Activated CD8-positive, alpha-beta T cell treated with anti-CD3 and anti-CD28 coated beads for 36 hours (primary cell): ENCODE results near the gene IL10RB. TPM values are rescaled to one million over a fixed set of nuclear protein-coding genes. Genes with fewer than 3 reads are reported as not detected.
A peak's percentile ranks its signal among the peaks of the same experiment; 100 is the strongest.

ENCODE experiments used
- ATAC-seq: fragments of 200-7000 bp; cut with Tn5 transposase; one replicate; pipeline ENCODE4 v1.10.0; 2021; ENCODE audit warnings: mild to moderate bottlenecking, moderate library complexity
- CTCF ChIA-PET: fragments of 350-600 bp; sonication (Branson Sonifier 250); formaldehyde crosslinking; loops from one replicate; lab custom pipeline; 2021; ENCODE audit warnings: antibody characterized with exemption; lab: Charles Lee
- POLR2A ChIA-PET: fragments of 350-600 bp; sonication (Branson Sonifier 250); formaldehyde crosslinking; loops from one replicate; lab custom pipeline; 2021; ENCODE audit warnings: antibody characterized with exemption; lab: Charles Lee
- DNase-seq: peaks from one replicate; pipeline ENCODE4 v3.0.0-alpha.2; 2020
- H3K27ac Mint-ChIP-seq: one replicate; pipeline ENCODE4 v1.8.0; 2021; ENCODE audit warnings: mild to moderate bottlenecking, mixed read lengths
- H3K27me3 Mint-ChIP-seq: one replicate; pipeline ENCODE4 v1.8.0; 2021; ENCODE audit warnings: mixed read lengths
- H3K36me3 Mint-ChIP-seq: one replicate; pipeline ENCODE4 v1.8.0; 2021; ENCODE audit warnings: low read depth, mixed read lengths
- H3K4me1 Mint-ChIP-seq: one replicate; pipeline ENCODE4 v1.8.0; 2021; ENCODE audit warnings: low read depth, mixed read lengths
- H3K4me3 Mint-ChIP-seq: one replicate; pipeline ENCODE4 v1.8.0; 2021; ENCODE audit warnings: mild to moderate bottlenecking, moderate library complexity, mixed read lengths
- H3K9me3 Mint-ChIP-seq: one replicate; pipeline ENCODE4 v1.8.0; 2021; ENCODE audit warnings: mixed read lengths
- CTCF ChIP-seq: fragments of 200-600 bp; IDR thresholded peaks from one replicate; pipeline ENCODE4 v1.8.0; 2022; ENCODE audit warnings: antibody characterized with exemption, mild to moderate bottlenecking
- intact Hi-C: fragments of 100-400 bp; cut with micrococcal nuclease; formaldehyde crosslinking; loops from one replicate; pipeline ENCODE4 v1.10.0; 2022
- total RNA-seq, 2 experiments: library from RNA; stranded (reverse); gene quantifications; one replicate each; pipeline ENCODE4 v1.2.3, GENCODE V29; 2021

Gene IL10RB
- total RNA-seq, 2 experiments from 2014 or later: 25.0 to 30.5 TPM

GRCh38 chr21:33293136-33293535, 27.0 kb downstream of the IL10RB start:
- Mint-ChIP-seq H3K27ac (peak overlapping the region; percentile 30), H3K4me1 (peaks cover 23% of the 10 kb centered on the region), H3K9me3 (no peaks in the 10 kb centered on the region), H3K4me3 (no peak overlapping the region), H3K27me3 (no peaks in the 10 kb centered on the region), H3K36me3 (peaks cover 23% of the 10 kb centered on the region)
- intact Hi-C loops: loop anchor here (2.0 kb wide), 1 partner anchor 24 kb away; no protein-coding TSS in a partner anchor
- ChIA-PET POLR2A (no interaction called here), CTCF (interaction anchor here (1.0 to 2.6 kb wide), 4 partner anchors 82 to 152 kb away, joined by 3 to 11 read pairs (median 4); no protein-coding TSS in a partner anchor)
- DNase-seq: no peak
- TF ChIP-seq CTCF: no peak
- no peak for ATAC-seq

- ChIA-PET CTCF (interaction anchor here (1.0 to 2.6 kb wide), 7 partner anchors 9 to 151 kb away, joined by 3 to 11 read pairs (median 3); no protein-coding TSS in a partner anchor), POLR2A (interaction anchor here (1.0 to 1.1 kb wide), 3 partner anchors 15 to 38 kb away, joined by 3 read pairs; no protein-coding TSS in a partner anchor)
- intact Hi-C loops: loop anchor here (2.0 kb wide), 1 partner anchor 25 kb away; no protein-coding TSS in a partner anchor
- Mint-ChIP-seq H3K36me3 (peaks cover 16% of the 10 kb centered on the region), H3K27me3 (no peaks in the 10 kb centered on the region), H3K4me3 (no peak overlapping the region), H3K27ac (peak overlapping the region; percentile 25), H3K4me1 (peaks cover 28% of the 10 kb centered on the region), H3K9me3 (no peaks in the 10 kb centered on the region)
- TF ChIP-seq CTCF: no peak
- DNase-seq (no peak), ATAC-seq (peak; percentile 27)
Measured at GRCh38 chr21:33293811-33294216, 27.6 kb downstream of the IL10RB start.

GRCh38 chr21:33296156-33296555, 30.0 kb downstream of the IL10RB start:
- ChIA-PET CTCF (interaction anchor here (1.1 to 1.2 kb wide), 2 partner anchors 12 to 65 kb away, joined by 3 to 5 read pairs; no protein-coding TSS in a partner anchor), POLR2A (no interaction called here)
- peaks cover 48% of the 10 kb centered on the region for H3K4me1 Mint-ChIP-seq
- intact Hi-C loops: no loop called here
- no peaks in the 10 kb centered on the region for H3K27me3 Mint-ChIP-seq
- H3K4me3 Mint-ChIP-seq: no peak overlapping the region
- DNase-seq: no peak
- peaks cover 14% of the 10 kb centered on the region for H3K36me3 Mint-ChIP-seq
- no peak for TF ChIP-seq CTCF
- ATAC-seq: no peak
- no peak overlapping the region for H3K27ac Mint-ChIP-seq
- H3K9me3 Mint-ChIP-seq: no peaks in the 10 kb centered on the region

- peak; percentile 97 for ATAC-seq
- H3K27me3 Mint-ChIP-seq: no peaks in the 10 kb centered on the region
- ChIA-PET CTCF (interaction anchor here (0.8 to 2.6 kb wide), 13 partner anchors 9 to 146 kb away, joined by 3 to 10 read pairs (median 4); no protein-coding TSS in a partner anchor), POLR2A (interaction anchor here (1.1 to 1.6 kb wide), 2 partner anchors 9 to 16 kb away, joined by 4 read pairs; no protein-coding TSS in a partner anchor)
- H3K9me3 Mint-ChIP-seq: no peaks in the 10 kb centered on the region
- no peak for TF ChIP-seq CTCF
- peaks cover 4% of the 10 kb centered on the region for H3K36me3 Mint-ChIP-seq
- H3K4me1 Mint-ChIP-seq: peaks cover 38% of the 10 kb centered on the region
- H3K4me3 Mint-ChIP-seq: peak overlapping the region; percentile 13
- intact Hi-C loops: no loop called here
- peak; percentile 69 for DNase-seq
- H3K27ac Mint-ChIP-seq: peak overlapping the region; percentile 77
Measured at GRCh38 chr21:33299181-33299752, 33.1 kb downstream of the IL10RB start.
